Thyroid gland (tissue), 4 donors: ENCODE measurements around the gene ABCA13.

Experiments used
- CTCF ChIP-seq, 6 experiments: fragments of 200-600 bp in 3 of 6; fragments of 450-650 bp in 3 of 6; sonication (generic) in 3 of 6; IDR thresholded peaks; one replicate each; pipeline ENCODE4 v1.5.1; 2016 to 2019; ENCODE audit warnings: antibody characterized with exemption in 6 of 6, mild to moderate bottlenecking in 2 of 6, inconsistent platforms in 1 of 6, moderate library complexity in 1 of 6
- POLR2A ChIP-seq, 2 donors: fragments of 450-650 bp; IDR thresholded peaks; one replicate each; pipeline ENCODE4 v1.6.1; 2017; ENCODE audit warnings: antibody characterized with exemption in 2 of 2, mild to moderate bottlenecking in 2 of 2, moderate library complexity in 1 of 2

GRCh38 chr7:48427671-48428070 lies 256.4 kb downstream of the ABCA13 start:
- TF ChIP-seq CTCF (IDR thresholded peaks at IDR 0.05), result no peak
- TF ChIP-seq POLR2A (IDR thresholded peaks at IDR 0.05), result no peak
